HG03571 (cell line): ENCODE measurements around the gene PCNX3.
"Not testable (repeated sequence)": the region's sequence is repeated elsewhere in the genome, so short reads cannot be mapped to it uniquely, and the experiment has no call there.

Experiments
- ATAC-seq: cut with Tn5 transposase; IDR thresholded peaks from one replicate; pipeline ENCODE4 v1.9.1; 2021; ENCODE audit not compliant: unreplicated experiment

PCNX3 gene

DNA sequence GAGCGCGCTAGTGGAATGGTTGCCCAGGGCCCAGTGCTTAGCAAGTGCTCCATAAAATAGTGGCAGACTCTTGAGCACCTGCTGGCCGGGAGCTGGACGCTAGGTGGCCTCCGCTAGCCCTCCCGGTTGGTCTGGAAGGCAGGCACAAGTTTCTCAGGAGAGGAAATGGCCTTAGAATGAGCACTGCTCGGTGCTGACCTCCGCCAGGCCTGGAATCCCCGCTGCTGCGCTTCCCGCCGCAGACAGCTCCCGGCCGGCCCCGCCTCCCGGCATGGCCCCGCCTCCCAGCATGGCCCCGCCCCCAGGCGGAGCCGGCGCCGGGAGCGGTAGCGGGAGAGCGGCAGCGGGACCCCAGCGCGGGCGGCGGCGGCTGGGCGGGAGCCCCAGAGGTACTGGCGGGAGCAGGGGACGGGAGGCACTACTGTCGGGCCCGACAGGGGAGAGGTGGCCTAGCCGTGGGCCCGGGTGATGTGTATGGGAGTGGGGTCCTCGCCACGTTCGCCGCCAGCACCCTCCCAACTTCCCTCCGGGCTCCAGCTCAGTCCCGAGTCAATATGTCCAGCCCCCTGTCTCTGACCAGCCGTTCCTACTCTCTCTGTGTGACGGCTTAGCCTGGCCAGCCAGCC is 22.3 kb downstream of the PCNX3 start, which contains the start of gene SIPA1:
TSS of gene SIPA1 (plus strand) at position 308 of the 626 bp plus-strand sequence. CDS start 2,821 bp downstream, outside the sequence.
- ATAC-seq, result peak; percentile 35

DNA sequence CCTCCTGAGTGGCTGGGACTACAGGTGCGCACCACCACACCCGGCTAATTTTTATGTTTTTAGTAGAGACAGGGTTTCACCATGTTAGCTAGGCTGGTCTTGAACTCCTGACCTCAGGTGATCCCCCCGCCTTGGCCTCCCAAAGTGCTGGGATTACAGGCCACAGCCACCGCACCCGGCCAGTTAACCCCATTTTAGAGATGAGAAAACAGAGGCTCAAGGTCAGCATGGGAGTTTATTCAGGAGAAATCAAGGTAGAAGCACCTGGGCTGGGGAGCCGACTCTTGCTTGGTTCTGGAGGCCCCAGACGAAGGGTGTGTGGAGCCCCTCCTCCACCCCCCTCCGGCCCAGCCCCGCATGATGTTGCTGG is 23.6 kb downstream of the PCNX3 start:
- not testable (repeated sequence) for ATAC-seq

DNA sequence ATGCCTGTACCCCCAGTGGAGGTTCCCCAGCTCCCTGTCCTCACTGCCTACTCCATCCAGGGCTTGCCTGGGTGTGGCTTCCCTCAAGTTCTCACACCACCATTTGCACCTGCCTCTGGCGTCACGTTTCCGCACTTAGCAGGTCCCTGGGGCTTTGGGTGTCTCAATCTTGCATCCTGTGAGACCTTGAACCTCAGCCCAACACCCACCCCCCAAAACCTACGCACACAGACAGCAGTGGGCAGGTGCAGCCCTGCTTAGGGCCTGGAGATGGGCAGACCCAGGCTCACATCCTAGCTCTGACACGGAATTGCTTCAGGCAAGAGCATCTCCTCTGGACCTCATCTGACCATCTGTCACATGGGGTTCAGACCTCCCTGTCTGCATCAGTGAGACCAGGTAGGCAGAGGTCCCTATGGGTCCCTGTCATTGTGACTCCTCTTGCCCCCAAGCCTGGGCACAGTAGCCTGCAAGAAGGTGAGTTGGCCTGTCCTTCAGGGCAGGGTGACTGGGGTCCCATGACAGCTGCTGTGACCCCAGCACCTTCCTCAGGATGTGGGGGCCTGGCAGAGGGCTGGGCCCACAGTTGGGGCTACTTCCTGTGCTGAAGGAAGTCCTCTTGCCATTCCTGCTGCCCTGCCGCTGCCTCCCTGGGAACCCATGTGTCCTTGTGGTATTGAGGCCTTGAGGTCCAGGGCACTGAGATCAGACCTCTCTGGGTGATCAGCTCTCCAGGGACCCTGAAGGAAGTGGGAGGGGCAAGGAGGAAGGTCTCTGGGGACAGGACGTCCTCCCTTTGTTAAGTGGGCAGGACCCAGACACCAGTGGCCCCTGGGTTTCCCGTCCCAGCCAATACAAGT is 24.3 kb downstream of the PCNX3 start:
- ATAC-seq, result peak; percentile 32

DNA sequence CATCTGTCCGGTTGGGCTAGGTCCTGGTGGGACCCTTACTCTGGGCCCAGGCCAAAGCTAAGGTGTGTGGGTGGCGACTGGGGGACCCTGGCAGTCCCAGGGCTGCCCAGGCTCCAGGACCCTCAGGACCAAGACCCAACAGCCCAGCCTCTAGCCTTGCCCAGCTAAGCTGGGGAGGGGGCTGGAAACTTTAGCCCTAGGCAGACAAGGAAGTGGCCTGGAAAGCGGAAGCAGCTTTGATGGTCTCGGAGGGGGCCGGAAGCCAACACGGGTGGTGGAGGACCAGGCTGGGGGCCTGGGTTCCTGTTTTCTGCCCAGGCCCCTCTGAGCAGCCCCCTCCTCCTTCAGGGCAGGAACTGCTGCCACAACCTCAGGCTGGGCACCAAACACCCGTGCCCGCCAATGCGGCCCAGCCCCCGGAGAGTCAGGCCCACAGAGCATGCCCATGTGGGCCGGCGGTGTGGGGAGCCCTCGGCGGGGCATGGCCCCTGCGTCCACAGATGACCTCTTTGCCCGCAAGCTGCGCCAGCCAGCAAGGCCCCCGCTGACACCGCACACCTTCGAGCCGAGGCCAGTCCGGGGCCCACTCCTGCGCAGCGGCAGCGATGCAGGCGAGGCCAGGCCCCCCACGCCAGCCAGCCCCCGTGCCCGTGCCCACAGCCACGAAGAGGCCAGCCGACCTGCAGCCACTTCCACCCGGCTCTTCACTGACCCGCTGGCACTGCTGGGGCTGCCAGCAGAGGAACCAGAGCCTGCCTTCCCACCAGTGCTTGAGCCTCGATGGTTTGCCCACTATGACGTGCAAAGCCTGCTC is 25.1 kb downstream of the PCNX3 start:
- peak; percentile 1 for ATAC-seq

DNA sequence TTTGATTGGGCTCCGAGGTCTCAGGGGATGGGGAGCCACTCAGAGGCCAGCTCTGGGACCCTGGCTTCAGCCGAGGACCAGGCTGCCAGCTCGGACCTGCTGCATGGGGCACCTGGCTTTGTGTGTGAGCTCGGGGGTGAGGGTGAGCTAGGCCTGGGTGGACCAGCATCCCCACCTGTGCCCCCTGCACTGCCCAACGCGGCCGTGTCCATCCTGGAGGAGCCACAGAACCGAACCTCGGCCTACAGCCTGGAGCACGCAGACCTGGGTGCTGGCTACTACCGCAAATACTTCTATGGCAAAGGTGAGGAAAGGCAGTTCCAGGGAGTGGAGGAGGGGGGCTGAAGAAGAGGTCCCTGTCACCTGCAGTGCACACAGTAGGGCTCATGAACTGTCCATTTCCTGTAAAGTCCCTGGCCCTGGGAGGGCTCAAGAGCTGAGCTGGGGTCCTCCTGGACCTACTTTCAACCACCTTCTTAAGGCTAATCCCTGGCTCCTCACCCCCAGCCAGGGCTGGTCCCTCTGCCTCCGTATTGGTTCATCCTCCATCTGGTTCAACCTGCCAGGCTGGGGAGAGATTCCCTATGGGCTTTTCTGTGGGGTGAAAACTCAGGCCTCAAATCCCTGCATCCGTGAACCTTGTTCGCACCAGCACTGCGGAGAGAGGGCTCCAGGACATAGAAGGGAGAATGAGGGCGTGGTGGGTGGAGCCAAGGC is 25.9 kb downstream of the PCNX3 start:
- ATAC-seq, result no peak

DNA sequence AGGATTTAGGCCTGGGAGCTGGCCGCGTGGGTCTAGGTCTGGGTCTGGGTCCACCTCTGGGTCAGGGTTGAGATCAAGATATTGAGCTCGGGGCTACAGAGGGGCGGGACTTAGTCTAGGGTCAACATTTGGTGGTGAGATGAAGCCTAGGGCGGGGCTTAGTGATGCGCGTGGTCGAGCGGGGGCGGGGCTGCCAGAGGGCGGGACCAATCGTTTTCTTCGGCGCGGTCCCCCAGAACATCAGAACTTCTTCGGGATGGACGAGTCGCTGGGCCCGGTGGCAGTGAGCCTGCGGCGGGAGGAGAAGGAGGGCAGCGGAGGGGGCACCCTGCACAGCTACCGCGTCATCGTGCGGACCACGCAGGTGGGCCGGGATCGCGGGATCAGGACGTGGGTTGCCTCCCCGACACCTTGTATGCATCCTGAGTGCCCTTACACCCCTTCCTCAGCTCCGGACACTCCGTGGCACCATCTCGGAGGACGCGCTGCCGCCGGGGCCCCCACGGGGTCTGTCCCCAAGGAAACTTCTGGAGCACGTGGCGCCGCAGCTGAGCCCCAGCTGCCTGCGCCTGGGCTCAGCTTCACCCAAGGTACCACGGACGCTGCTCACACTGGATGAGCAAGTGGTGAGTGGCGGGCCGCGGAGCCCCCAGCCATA is 26.6 kb downstream of the PCNX3 start:
- ATAC-seq, result no peak

DNA sequence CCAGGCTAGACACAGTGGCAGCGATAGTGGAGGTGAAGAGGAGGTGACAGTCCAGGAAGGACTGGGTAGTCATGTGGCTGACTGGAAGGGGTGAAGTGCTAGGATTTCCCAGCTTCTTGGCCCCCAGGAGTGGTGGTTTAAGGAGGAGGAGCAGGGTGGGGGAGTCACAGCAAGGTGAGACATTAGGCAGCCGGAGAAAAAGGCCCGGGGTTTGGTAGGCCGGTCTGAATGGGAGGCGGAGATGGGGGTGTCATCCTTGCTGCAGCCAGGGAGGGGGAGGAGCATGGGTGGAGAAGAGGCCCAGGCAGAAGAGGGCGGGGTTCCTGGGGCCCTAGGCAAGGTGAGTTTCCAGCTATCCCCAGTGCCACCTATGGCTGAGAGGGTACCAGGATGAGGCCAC is 28.4 kb downstream of the PCNX3 start:
- ATAC-seq, result no peak

DNA sequence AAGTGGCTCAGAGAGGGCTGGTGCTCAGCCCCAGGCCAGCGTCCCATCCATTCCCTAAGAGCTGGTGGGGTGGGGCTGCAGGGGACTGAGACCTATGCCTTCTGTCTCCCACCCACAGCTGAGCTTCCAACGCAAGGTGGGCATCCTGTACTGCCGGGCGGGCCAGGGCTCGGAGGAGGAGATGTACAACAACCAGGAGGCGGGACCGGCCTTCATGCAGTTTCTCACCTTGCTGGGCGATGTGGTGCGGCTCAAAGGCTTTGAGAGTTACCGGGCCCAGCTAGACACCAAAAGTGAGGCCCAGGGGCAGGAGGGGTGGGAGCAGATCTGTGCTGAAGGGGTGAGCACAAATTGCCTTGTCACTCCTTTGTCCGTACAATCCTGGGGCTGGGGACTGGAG is 29.3 kb downstream of the PCNX3 start:
- ATAC-seq, result no peak

DNA sequence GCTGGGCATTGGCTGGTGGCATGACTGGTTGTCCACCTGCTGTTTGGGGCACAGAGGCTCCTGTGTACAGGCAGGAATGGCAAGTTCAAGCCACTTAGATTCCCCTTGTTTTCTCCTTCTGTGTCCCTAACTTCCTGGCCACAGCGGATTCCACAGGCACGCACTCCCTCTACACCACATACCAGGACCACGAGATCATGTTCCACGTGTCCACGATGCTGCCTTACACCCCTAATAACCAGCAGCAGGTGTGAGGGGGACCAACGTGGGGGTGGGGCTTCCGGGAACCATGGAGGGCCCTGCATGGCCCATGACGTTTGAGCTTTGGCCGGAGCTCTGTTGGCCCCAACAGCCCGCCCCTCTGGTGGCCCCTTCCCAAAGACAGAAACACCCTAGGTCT is 30.1 kb downstream of the PCNX3 start:
- no peak for ATAC-seq

DNA sequence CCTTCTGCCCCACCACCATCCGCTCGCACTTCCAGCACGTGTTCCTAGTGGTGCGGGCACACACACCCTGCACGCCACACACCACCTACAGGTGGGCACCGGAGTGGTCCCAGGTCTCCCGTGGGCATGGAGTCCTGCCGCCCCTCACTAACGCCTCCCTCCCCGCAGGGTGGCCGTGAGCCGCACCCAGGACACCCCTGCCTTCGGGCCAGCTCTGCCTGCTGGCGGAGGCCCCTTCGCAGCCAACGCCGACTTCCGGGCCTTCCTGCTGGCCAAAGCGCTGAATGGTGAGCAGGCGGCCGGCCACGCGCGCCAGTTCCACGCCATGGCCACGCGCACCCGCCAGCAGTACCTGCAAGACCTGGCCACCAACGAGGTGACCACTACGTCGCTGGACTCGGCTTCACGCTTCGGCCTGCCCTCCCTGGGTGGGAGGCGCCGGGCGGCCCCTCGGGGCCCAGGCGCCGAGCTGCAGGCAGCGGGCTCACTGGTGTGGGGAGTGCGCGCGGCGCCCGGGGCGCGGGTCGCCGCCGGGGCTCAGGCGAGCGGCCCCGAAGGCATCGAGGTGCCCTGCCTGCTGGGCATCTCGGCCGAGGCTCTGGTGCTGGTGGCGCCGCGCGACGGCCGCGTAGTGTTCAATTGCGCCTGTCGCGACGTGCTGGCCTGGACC is 30.8 kb downstream of the PCNX3 start:
- ATAC-seq, result no peak

DNA sequence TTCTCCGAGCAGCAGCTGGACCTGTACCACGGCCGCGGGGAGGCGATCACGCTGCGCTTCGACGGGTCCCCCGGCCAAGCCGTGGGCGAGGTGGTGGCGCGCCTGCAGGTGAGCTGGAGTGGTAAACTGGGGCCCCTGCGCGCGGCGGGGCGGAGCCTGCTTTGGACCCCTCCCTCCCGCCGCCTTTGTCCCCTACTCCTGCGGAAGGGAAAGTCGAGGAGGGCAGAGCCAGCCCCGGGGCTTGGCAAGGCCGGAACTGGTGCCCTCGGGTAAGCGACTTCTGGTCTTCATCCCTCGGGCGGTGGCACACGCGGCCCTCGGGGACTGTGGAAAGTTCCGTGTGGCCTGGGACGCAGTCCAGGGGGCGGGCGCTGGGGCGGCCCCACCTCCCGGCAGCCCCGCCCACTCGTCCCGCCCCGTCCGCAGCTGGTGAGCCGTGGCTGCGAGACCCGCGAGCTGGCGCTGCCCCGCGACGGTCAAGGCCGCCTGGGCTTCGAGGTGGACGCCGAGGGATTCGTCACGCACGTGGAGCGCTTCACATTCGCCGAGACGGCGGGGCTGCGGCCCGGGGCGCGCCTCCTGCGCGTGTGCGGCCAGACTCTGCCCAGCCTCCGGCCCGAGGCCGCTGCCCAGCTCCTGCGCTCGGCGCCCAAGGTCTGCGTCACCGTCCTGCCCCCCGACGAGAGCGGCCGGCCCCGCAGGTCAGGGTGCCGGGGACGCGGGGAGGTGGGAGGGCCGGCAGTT is 31.6 kb downstream of the PCNX3 start:
- no peak for ATAC-seq

DNA sequence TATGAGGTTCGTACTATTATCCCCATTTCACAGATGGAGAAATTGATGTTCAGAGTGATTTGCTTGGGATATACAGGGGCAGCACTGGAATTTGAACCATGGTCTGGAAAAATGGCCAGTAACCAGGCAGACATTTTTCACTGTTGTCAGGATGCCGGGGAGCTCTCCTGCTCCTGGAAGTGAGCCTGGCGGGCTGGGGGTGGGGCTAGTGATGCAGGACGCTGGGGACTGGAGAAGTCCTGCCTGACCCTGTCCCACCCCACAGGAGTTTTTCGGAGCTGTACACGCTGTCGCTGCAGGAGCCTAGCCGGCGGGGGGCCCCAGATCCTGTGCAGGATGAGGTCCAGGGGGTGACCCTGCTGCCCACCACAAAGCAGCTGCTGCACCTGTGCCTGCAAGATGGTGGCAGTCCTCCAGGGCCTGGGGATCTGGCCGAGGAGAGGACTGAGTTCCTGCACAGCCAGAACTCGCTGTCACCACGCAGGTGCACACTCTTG is 33.5 kb downstream of the PCNX3 start:
- ATAC-seq, result no peak

DNA sequence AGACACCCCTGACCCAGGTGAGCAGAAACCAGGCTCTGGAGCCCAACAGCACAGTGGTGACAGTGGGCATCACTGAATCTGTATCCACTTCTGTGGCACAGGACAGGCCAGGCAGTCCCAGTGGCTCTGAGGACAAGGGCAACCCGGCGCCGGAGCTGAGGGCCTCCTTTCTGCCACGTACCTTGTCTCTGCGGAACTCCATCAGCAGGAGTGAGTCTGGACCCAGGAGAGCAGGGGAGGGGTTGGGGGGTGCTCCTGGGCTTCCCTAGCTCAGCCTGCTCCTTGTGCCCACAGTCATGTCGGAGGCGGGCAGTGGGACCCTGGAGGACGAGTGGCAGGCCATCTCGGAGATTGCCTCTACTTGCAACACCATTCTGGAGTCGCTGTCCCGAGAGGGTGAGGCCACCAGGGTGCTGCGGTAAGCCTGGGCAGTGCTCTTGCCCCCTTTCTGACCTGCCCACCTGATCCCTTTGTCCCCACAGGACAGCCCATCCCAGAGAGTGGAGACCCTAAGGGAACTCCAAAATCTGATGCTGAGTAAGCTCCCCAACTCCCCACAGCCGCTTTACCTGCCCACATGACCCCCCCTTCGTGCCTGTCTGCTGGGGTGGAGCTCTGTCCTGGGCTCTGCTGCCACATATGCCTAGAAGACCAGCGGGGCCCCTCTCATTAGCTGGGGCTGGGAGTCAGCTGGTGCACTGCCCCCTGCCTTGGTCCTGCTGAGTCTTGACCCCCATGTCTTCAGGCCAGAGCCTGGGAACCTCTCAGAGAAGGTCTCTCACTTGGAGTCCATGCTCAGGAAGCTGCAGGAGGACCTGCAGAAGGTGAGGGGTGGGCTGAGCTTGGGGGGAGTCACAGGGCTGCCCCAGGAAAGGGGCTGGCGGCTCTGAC is 34.3 kb downstream of the PCNX3 start:
- no peak for ATAC-seq

DNA sequence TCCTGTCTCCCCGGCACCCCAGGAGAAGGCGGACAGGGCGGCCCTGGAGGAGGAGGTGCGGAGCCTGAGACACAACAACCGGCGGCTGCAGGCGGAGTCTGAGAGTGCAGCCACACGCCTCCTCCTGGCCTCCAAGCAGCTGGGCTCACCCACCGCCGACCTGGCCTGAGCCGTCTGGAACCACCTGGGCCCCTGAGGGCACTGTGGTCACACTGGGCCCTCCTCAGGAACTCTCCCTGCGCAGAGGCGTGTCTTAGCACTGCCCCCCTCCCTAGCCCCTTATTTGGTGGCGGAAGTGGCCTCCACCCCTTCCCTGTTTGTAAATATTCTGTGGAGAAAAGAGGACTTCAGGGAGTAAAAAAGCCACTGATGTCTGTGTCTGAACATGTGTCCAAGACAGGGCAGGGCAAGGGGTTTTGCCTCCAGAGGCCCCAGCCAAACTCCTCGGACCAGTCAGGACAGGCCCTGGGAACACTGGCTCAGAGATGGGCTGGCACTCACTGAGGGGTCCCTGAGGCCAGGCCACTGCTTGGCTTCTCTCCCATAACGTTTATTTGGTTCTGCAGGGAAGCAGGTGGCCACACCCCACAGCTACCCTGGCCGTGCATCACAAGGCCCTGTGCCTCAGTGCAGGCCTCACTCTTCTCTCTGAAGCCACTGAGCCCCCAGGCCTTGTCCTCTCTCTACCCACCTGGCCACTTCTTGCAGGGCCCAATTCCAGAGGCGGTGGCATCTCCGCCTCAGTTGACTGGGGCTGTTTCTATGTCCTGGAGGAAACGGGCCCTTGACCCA is 35.2 kb downstream of the PCNX3 start:
- ATAC-seq, result no peak

DNA sequence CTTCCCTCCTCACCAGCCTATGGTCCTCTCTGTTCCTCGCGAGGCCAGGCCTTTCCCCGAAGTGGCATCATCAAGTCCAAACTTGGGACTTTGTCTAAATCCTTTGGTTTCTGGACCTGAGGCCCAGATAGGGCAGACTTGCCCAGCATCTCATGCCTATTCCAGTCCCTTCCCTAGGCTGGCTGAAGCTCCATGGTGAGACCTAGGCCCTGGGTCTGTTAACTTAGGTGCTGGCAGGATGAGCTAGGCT is 35.7 kb downstream of the PCNX3 start:
- no peak for ATAC-seq

DNA sequence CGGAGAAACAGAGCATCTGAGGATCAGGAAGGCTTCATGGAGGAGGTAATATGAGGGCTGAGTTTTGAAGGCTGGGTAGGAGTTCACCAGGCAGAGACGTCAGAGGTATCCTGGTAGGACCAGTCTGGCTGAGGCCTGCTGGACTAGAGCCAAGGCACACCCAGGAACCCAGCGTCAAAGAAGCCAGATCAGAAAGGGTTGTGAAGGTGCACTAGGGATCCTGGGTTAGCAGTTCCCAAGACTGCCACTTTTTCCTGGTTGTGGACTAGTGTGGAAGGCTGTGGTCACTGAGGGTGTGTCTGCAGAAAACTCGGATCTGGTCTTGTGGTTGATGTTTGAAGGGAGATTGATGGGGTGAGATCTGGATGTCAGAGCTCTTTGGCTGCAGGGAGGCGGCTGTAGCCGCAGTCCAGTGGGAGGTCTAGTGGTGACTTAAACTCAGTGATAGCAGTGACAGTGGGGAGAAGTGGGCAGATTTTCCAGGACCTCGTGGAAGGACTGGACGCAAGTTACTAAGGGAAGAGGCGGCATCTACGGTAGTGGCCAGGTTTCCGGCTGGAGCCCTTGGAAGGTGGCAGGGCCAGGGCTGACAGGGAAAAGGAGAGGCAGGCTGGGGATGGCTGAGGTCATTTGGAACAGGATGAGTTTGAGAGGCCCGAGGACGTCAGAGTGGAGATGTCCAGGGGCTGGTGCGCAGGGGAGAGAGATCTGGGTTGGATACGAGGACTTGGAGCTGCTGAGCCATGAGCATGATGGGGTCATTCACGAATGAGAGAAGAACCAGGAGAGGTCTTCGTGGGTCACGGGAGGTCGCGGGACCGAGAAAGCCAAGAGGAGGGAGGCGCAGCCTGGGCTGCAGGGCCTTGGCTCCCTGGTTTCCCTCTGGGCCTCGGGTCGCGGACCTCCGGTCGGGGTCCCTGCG is 36.3 kb downstream of the PCNX3 start:
- ATAC-seq, result no peak
